Stimulated activated CD8-positive, alpha-beta memory T cell treated with anti-CD3 and anti-CD28 coated beads, Interleukin-4, amount 100 ng/mL, for 48 hours (primary cell): ENCODE measurements around the gene RDH5.

ENCODE experiments used
- DNase-seq: peaks from one replicate; pipeline ENCODE4 v3.0.0-alpha.2; 2020

Gene RDH5

GRCh38 chr12:55696796-55697462 is 23.3 kb upstream of the RDH5 start:
- no peak for DNase-seq

- no peak for DNase-seq
These were observed 22.5 kb upstream of the RDH5 start for GRCh38 chr12:55697686-55698085.

GRCh38 chr12:55698241-55698955 is 21.8 kb upstream of the RDH5 start:
- no peak for DNase-seq

GRCh38 chr12:55698965-55699364 is 21.2 kb upstream of the RDH5 start:
- no peak for DNase-seq

GRCh38 chr12:55699471-55700055 is 20.6 kb upstream of the RDH5 start:
- DNase-seq = no peak

- DNase-seq = no peak
These were observed 19.8 kb upstream of the RDH5 start for GRCh38 chr12:55700255-55701018.

GRCh38 chr12:55702861-55703260 is 17.3 kb upstream of the RDH5 start:
- no peak for DNase-seq

GRCh38 chr12:55703288-55703687 is 16.9 kb upstream of the RDH5 start:
- DNase-seq = no peak

- no peak for DNase-seq
These were observed 16.1 kb upstream of the RDH5 start for GRCh38 chr12:55703901-55704761.

- no peak for DNase-seq
These were observed 15.1 kb upstream of the RDH5 start for GRCh38 chr12:55704824-55705718.

- DNase-seq = no peak
These were observed 14.3 kb upstream of the RDH5 start for GRCh38 chr12:55705782-55706402.

GRCh38 chr12:55706568-55707218 is 13.5 kb upstream of the RDH5 start:
- DNase-seq = no peak

- DNase-seq = no peak
These were observed 12.9 kb upstream of the RDH5 start for GRCh38 chr12:55707219-55707671.

- peak; percentile 81 for DNase-seq
These were observed 12.1 kb upstream of the RDH5 start, which contains the start of gene ITGA7 for GRCh38 chr12:55707841-55708694. TSS of gene ITGA7 (minus strand) at chr12:55707904. CDS start at chr12:55707682, 222 bp downstream.

GRCh38 chr12:55708695-55709233 is 11.4 kb upstream of the RDH5 start:
- no peak for DNase-seq

GRCh38 chr12:55711786-55712553 is 8.2 kb upstream of the RDH5 start:
- DNase-seq = no peak

GRCh38 chr12:55712700-55713415 is 7.3 kb upstream of the RDH5 start:
- no peak for DNase-seq
